ENCODE results near the gene C1orf159. TPM values are rescaled to one million over a fixed set of nuclear protein-coding genes. Genes with fewer than 3 reads are reported as not detected.

Gene C1orf159
- total RNA-seq, 2 experiments from 2014 or later: 18.0 to 22.0 TPM

DNA sequence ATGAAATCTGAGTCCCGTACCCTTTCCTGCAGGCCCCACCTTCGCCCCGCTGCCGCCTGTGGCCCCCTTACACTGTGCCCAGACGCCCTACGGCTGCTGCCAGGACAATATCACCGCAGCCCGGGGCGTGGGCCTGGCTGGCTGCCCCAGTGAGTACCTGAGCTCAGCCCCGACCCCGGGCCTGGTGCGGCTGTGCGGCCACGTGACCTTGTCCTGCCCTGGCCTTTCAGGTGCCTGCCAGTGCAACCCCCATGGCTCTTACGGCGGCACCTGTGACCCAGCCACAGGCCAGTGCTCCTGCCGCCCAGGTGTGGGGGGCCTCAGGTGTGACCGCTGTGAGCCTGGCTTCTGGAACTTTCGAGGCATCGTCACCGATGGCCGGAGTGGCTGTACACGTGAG lies 70.8 kb downstream of the C1orf159 start:
- DNase-seq: no peak
- Mint-ChIP-seq H3K9me3 (no peaks in the 10 kb centered on the region), H3K4me1 (no peaks in the 10 kb centered on the region), H3K27me3 (no peaks in the 10 kb centered on the region), H3K36me3 (ENCODE audit: low read depth) (no peaks in the 10 kb centered on the region), H3K27ac (no peak overlapping the region), H3K4me3 (no peak overlapping the region)
- CTCF ChIA-PET: no interaction called here
- POLR2A ChIA-PET: no interaction called here

DNA sequence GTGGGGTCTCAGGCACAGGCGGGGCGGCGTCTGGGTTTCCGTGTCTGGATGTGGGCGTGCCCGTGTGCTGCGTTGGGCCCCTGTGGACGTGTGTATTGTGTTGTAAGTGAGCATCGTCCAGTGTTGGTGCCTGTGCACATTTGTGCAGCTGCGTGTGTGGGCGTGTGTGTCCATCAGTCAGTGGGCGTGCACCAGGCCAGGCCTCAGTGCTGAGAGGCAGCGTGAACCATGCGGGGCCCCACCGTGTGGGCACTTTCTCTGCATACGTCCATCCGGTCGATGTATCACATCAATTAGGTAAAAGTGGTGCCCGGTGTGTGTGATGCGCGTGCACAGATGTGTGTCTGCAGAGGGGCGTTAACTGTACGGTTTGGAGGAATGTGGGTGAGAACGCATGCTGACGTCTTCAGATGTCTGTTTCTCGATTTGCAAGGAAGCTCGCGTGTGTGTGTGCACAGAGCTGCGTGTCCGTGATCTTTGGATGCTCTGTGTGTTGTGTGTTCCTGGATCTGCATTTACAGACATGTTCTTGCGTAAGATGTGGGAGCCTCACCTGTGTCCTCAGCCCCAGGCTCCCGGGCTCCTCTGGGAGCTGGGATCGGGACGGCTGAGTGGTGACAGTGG lies 71.3 kb downstream of the C1orf159 start:
- no peak overlapping the region for H3K27ac Mint-ChIP-seq
- H3K4me1 Mint-ChIP-seq: peaks cover 3% of the 10 kb centered on the region
- POLR2A ChIA-PET: no interaction called here
- no peaks in the 10 kb centered on the region for H3K9me3 Mint-ChIP-seq
- H3K36me3 Mint-ChIP-seq (ENCODE audit: low read depth): no peaks in the 10 kb centered on the region
- peaks cover 1% of the 10 kb centered on the region for H3K27me3 Mint-ChIP-seq
- no peak for DNase-seq
- H3K4me3 Mint-ChIP-seq: no peak overlapping the region
- CTCF ChIA-PET: interaction anchor here (0.7 kb wide), 1 partner anchor 11 kb away, joined by 3 read pairs; no protein-coding TSS in a partner anchor

DNA sequence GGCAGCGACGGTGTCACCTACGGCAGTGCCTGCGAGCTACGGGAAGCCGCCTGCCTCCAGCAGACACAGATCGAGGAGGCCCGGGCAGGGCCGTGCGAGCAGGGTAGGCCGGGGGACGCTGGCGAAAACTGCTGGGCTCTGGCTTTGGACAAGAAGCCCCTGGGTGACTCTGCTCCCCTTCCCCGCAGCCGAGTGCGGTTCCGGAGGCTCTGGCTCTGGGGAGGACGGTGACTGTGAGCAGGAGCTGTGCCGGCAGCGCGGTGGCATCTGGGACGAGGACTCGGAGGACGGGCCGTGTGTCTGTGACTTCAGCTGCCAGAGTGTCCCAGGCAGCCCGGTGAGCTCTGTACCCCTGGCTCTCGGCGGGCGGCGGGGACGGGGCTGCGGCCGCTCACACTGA lies 72.0 kb downstream of the C1orf159 start:
- Mint-ChIP-seq H3K27ac (no peak overlapping the region), H3K9me3 (no peaks in the 10 kb centered on the region), H3K36me3 (ENCODE audit: low read depth) (no peaks in the 10 kb centered on the region), H3K27me3 (peaks cover 8% of the 10 kb centered on the region), H3K4me3 (no peak overlapping the region), H3K4me1 (peaks cover 9% of the 10 kb centered on the region)
- no peak for DNase-seq
- ChIA-PET CTCF (interaction anchor here (0.9 to 1.1 kb wide), 2 partner anchors 10 to 16 kb away, joined by 3 to 4 read pairs; no protein-coding TSS in a partner anchor), POLR2A (no interaction called here)

DNA sequence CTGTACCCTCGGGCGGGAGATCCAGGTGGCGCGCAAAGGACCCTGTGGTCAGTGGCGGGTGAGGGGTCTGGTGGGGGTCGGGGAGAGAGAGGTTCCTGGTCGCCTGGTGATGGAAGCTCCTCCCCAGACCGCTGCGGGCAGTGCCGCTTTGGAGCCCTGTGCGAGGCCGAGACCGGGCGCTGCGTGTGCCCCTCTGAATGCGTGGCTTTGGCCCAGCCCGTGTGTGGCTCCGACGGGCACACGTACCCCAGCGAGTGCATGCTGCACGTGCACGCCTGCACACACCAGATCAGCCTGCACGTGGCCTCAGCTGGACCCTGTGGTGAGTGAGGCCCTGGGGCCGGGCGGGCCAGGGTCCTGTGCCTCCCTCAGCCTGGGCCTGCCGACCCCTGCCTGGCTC lies 72.5 kb downstream of the C1orf159 start:
- H3K4me3 Mint-ChIP-seq: no peak overlapping the region
- POLR2A ChIA-PET: no interaction called here
- DNase-seq: no peak
- peaks cover 12% of the 10 kb centered on the region for H3K4me1 Mint-ChIP-seq
- H3K36me3 Mint-ChIP-seq (ENCODE audit: low read depth): no peaks in the 10 kb centered on the region
- no peaks in the 10 kb centered on the region for H3K9me3 Mint-ChIP-seq
- peaks cover 13% of the 10 kb centered on the region for H3K27me3 Mint-ChIP-seq
- H3K27ac Mint-ChIP-seq: no peak overlapping the region
- CTCF ChIA-PET: interaction anchor here (0.9 to 1.1 kb wide), 2 partner anchors 10 to 16 kb away, joined by 3 to 4 read pairs; no protein-coding TSS in a partner anchor

DNA sequence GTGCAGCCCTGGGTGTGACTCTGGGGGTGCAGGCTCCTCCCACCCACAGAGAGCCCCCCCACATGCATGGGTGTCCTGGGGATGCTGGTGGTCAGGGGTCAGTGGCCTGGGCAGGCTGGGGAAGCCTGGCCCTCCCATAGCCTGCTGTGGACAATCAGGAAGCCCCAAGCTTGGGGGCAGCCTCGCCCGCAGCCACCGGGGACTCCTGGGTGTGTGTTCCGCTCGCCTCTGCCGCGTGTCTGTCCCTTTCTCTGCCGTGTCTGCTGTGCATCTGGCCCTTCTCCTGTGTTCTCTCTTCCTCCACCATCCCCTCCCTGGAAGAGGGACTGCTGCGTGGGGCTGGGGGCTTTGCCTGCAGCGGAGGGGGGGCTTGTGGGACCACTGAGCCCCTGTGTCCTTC lies 73.1 kb downstream of the C1orf159 start:
- H3K36me3 Mint-ChIP-seq (ENCODE audit: low read depth): no peaks in the 10 kb centered on the region
- no peak overlapping the region for H3K27ac Mint-ChIP-seq
- H3K27me3 Mint-ChIP-seq: peaks cover 15% of the 10 kb centered on the region
- no peak for DNase-seq
- POLR2A ChIA-PET: no interaction called here
- H3K4me3 Mint-ChIP-seq: no peak overlapping the region
- CTCF ChIA-PET: interaction anchor here (1.1 kb wide), 1 partner anchor 17 kb away, joined by 4 read pairs; no protein-coding TSS in a partner anchor
- peaks cover 12% of the 10 kb centered on the region for H3K4me1 Mint-ChIP-seq
- H3K9me3 Mint-ChIP-seq: no peaks in the 10 kb centered on the region

DNA sequence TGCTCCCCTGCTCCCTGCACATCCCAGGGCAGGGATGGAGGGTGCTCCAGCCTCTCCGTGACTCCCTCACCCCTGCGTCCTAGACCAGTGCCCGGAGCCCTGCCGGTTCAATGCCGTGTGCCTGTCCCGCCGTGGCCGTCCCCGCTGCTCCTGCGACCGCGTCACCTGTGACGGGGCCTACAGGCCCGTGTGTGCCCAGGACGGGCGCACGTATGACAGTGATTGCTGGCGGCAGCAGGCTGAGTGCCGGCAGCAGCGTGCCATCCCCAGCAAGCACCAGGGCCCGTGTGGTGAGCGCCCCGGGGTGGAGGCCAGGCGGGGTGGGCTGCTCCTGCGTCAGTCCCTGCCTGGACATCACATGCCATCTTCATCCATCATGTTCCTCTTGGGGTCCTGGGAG lies 74.0 kb downstream of the C1orf159 start:
- no peak for DNase-seq
- Mint-ChIP-seq H3K27me3 (peaks cover 17% of the 10 kb centered on the region), H3K27ac (no peak overlapping the region), H3K36me3 (ENCODE audit: low read depth) (no peaks in the 10 kb centered on the region), H3K9me3 (no peaks in the 10 kb centered on the region), H3K4me1 (peaks cover 12% of the 10 kb centered on the region), H3K4me3 (no peak overlapping the region)
- ChIA-PET CTCF (interaction anchor here (0.9 kb wide), 1 partner anchor 48 kb away, joined by 3 read pairs; no protein-coding TSS in a partner anchor), POLR2A (no interaction called here)

DNA sequence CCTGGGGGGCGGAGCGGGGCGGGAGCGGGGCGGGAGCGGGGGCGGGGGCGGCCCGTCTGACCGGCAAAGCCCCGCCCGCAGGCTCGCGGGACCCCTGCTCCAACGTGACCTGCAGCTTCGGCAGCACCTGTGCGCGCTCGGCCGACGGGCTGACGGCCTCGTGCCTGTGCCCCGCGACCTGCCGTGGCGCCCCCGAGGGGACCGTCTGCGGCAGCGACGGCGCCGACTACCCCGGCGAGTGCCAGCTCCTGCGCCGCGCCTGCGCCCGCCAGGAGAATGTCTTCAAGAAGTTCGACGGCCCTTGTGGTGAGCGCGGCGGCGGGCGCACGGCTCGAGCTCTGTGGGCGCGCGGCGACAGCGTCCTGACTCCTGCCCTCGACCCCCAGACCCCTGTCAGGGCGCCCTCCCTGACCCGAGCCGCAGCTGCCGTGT lies 74.8 kb downstream of the C1orf159 start:
- Mint-ChIP-seq H3K27me3 (peaks cover 19% of the 10 kb centered on the region), H3K4me3 (no peak overlapping the region), H3K4me1 (peaks cover 12% of the 10 kb centered on the region), H3K27ac (no peak overlapping the region), H3K36me3 (ENCODE audit: low read depth) (no peaks in the 10 kb centered on the region), H3K9me3 (no peaks in the 10 kb centered on the region)
- POLR2A ChIA-PET: interaction anchor here (0.7 kb wide), 1 partner anchor 23 kb away, joined by 3 read pairs; no protein-coding TSS in a partner anchor
- CTCF ChIA-PET: interaction anchor here (0.6 to 4.4 kb wide), 8 partner anchors 10 to 250 kb away, joined by 3 to 19 read pairs (median 4); no protein-coding TSS in a partner anchor
- no peak for DNase-seq

DNA sequence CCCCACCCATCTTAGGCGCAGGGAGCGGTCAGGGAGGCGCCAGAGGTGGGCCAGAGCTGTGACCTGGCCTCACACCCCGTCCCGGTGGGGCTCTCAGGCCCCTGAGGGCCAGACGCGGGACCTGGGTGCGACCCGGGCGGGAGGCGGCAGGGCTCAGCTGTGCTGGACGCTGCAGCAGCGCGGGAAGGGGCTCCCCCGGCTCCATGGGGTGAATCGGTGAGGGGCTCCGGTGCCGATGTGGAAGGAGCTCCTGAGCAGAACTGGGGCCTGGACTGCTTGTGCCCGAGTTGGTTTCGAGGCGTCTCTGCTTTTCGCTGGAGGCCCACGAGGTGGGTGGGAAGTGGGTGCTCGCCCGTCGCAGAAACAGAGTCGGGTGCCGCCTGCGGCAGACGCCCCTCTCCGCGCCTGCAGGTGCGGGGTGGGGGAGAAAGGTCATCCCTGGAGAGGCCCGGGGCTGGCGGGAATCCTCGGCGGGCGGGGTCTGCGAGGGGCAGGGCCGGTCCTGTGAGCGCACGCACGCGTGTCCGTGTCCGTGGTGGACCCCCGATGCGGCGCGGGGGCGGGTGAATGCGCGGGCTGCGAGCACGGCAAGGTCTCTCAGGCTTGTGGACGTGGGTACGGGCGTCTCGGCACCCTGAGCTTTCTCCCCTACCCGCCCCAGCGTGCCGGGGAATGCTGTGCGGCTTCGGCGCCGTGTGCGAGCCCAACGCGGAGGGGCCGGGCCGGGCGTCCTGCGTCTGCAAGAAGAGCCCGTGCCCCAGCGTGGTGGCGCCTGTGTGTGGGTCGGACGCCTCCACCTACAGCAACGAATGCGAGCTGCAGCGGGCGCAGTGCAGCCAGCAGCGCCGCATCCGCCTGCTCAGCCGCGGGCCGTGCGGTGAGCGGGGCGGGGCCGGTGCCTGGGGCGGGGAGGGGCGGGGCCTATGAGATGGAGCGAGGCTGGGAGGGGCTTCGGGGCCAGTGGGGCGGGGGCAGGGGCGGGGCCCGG lies 75.6 kb downstream of the C1orf159 start:
- Mint-ChIP-seq H3K9me3 (no peaks in the 10 kb centered on the region), H3K36me3 (ENCODE audit: low read depth) (no peaks in the 10 kb centered on the region), H3K4me1 (peaks cover 12% of the 10 kb centered on the region), H3K4me3 (peak overlapping the region; percentile 62), H3K27me3 (peaks cover 27% of the 10 kb centered on the region), H3K27ac (peak overlapping the region; percentile 73)
- POLR2A ChIA-PET: interaction anchor here (0.7 kb wide), 1 partner anchor 24 kb away, joined by 3 read pairs; no protein-coding TSS in a partner anchor
- CTCF ChIA-PET: interaction anchor here (0.6 to 4.4 kb wide), 9 partner anchors 9 to 251 kb away, joined by 3 to 19 read pairs (median 4); partner anchors contain the start of gene ISG15
- peak; percentile 86 for DNase-seq

DNA sequence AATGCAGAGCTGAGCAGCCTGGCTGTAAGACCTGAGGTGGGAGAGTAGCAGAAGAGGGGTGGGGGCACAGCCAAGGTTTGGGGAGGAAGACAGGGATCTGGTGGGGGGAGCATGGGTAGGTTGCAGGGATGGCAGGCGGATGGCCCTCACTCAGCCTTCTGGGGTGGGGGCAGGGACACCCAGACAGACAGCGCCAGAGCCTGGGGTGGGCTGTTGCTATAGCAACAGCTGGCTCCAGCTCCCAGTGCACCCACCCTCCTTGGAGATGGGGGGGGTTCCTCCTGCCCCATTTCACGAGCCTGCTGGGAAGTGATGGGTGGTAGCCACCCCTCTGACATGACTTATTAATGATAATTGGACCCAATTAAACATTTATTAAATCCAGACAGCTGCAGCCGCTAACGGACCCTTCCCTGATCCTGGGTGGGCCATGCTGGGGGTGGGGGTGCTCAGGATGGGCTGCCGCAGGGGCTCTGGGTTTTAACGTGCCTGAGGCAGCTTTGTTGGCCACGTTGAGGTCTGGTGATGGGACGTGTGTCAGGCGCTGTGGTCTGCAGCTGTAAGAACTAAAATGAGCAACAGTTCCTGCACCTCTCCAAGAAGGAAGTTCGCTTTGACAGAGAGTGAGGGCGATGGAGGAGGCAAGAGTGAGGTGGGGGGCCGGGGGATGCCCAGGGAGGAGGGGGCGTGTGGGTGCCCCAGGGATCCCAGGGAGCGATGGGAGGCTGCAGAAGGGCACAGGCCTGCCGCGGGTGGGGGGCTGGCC lies 76.6 kb downstream of the C1orf159 start:
- Mint-ChIP-seq H3K9me3 (no peaks in the 10 kb centered on the region), H3K4me1 (peaks cover 12% of the 10 kb centered on the region), H3K27ac (peak overlapping the region; percentile 73), H3K27me3 (peaks cover 30% of the 10 kb centered on the region), H3K4me3 (peak overlapping the region; percentile 62), H3K36me3 (ENCODE audit: low read depth) (no peaks in the 10 kb centered on the region)
- POLR2A ChIA-PET: interaction anchor here (1.1 kb wide), 1 partner anchor 25 kb away, joined by 3 read pairs; no protein-coding TSS in a partner anchor
- DNase-seq: no peak
- CTCF ChIA-PET: interaction anchor here (0.6 to 4.4 kb wide), 10 partner anchors 10 to 252 kb away, joined by 3 to 19 read pairs (median 4); partner anchors contain the start of gene ISG15

DNA sequence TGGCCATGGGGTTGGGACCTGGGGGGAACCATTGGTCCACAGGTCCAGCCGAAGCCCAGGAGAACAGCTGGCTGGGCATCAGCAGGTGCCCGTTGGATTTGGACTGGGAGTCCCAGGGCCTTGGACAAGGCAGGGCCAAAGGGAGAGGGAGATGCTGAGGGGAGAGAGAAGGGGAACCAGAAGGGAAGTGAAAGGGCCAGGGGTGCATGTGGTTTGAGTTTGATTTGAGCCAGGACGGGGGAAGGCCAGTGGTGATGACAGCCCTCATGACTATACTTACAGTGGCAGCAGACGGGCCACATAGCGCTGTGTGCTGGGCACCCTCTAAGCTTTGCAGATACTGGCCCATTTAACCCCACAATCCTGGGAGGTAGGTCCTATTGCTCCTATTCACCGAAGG lies 77.2 kb downstream of the C1orf159 start:
- POLR2A ChIA-PET: interaction anchor here (1.1 kb wide), 1 partner anchor 25 kb away, joined by 3 read pairs; no protein-coding TSS in a partner anchor
- Mint-ChIP-seq H3K9me3 (no peaks in the 10 kb centered on the region), H3K27ac (no peak overlapping the region), H3K4me1 (peaks cover 12% of the 10 kb centered on the region), H3K4me3 (no peak overlapping the region), H3K27me3 (peaks cover 30% of the 10 kb centered on the region), H3K36me3 (ENCODE audit: low read depth) (no peaks in the 10 kb centered on the region)
- no peak for DNase-seq
- CTCF ChIA-PET: interaction anchor here (1.2 to 4.4 kb wide), 6 partner anchors 10 to 84 kb away, joined by 3 to 19 read pairs (median 7); no protein-coding TSS in a partner anchor

DNA sequence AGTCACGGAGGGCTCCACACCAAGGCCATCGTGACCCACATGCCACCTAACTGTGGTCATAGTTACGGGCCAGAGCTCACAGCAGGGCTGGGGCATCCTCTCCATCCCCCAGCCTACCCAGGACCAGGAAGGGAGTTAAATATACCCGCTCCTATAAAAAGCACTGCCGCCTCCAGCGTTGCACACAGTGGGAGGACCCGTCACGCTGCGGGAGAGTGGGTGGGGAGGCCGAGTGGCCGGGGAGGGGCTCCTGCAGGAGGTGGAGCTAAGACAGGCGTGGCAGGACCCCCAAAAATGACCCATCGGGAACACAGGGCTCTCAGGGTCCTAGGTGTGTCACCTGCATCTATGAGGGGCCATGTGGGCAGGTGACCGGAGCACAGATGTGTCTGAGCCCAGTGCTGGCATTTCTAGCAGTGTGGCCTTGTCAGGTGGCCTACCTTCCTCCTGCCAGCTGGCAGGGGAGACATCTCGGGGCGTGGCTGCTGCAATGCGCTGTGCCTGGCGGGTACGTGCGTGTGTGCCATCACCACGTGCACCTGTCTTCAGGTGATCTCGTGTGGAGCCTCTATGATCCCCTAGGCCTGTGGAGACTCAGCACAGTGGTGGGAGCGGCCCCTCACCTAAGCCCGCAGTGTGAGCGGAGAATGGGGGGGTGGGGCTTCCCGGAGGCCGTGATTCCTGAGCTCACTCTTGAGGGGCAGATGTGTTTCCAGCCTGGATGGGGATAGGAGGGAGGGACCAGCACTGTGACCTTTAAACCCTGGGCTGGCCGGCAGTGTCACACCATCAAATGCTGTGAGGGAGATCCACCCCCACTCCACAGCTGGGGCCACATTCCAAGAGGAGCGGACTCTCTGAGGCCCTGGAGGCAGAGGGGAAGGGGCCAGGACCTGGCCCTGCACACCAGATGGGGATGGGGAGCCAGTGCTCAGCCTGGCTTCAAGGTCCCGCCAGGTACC lies 78.2 kb downstream of the C1orf159 start:
- DNase-seq: no peak
- CTCF ChIA-PET: interaction anchor here (1.2 to 4.4 kb wide), 6 partner anchors 11 to 26 kb away, joined by 3 to 19 read pairs (median 6); no protein-coding TSS in a partner anchor
- Mint-ChIP-seq H3K4me1 (peaks cover 12% of the 10 kb centered on the region), H3K27me3 (peaks cover 30% of the 10 kb centered on the region), H3K4me3 (no peak overlapping the region), H3K36me3 (ENCODE audit: low read depth) (no peaks in the 10 kb centered on the region), H3K9me3 (no peaks in the 10 kb centered on the region), H3K27ac (no peak overlapping the region)
- POLR2A ChIA-PET: no interaction called here
